ENCODE results near the gene A2M.

DNA sequence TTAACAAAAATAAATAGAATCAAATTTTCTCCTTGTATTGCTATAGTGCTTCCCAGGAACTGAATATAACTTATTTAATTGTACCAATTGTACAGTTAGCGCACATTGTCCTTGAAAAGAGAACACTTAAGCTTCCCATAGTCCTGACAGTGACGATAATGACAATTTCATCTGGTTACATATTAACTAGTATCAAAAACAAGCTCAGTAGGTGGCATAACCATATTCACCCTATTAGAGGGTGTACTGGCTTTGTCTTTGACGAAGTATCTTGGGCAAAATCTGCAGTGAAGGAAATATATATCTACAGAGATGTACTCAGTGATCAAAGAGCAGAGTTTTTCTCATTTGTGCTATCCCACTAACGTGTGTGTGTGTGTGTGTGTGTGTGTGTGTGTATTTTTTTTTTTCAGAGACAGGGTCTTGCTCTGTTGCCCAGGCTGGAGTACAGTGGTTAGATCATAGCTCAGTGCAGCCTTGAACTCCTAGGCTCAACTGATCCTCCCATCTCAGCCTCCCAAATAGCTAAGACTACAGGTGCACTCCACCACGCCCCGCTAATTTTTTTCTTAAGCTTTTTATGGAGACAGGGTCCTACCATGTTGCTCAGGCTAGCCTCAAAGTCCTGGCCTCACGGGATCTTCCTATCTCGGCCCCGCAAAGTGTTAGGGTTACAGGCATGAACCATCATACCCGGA lies 4.9 kb upstream of the A2M start:
- TF ChIP-seq CTCF (IDR thresholded peaks at IDR 0.05), result no peak
- no peak for TF ChIP-seq POLR2A (IDR thresholded peaks at IDR 0.05)
